8988T (cell line): ENCODE data around the gene PLEKHG1.

Source experiments
- DNase-seq: peaks from one replicate; pipeline ENCODE4 v3.0.0; 2011

The PLEKHG1 gene

DNA sequence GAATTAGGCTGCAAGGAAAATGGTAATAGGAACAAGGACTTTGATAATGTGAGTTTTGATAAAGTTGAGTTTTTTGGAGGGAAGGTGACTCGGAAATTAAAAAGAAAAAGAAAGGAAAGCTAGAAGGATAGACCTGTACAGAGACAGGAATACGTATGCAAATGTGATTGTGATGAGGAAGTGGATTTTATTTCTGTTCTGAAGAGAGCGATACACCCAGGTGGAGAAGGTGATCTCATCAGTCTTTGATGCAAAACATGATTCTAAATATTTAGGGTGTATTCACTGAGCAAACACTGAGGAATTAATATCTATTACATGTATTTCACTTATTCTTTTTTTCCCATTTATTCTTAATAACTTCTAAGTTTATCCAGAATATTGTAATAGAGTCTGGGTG lies 9.2 kb upstream of the PLEKHG1 start:
- no peak for DNase-seq

GRCh38 chr6:150592377-150592995 lies 7.2 kb upstream of the PLEKHG1 start:
- no peak for DNase-seq

- DNase-seq: no peak
Measured at GRCh38 chr6:150593119-150593518, 6.6 kb upstream of the PLEKHG1 start.

DNA sequence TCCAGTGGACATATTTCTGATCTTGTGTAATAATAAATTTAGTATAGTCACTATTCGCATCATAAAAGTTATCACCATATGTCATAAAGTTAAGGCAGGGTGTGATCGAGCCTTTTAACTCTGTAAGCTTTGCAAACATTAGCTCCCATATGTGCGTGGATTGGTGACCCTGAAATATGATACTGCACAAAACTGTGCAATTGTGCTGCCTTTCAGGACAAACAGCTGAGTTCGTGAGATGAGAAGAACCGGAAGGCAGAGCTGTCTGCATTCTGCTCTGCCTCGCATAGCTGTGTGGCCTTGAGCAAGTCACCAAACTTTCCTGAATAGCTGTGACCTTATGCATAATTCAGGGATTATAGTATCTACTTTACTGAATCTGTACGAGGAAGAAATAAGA lies 3.2 kb upstream of the PLEKHG1 start:
- DNase-seq: no peak

DNA sequence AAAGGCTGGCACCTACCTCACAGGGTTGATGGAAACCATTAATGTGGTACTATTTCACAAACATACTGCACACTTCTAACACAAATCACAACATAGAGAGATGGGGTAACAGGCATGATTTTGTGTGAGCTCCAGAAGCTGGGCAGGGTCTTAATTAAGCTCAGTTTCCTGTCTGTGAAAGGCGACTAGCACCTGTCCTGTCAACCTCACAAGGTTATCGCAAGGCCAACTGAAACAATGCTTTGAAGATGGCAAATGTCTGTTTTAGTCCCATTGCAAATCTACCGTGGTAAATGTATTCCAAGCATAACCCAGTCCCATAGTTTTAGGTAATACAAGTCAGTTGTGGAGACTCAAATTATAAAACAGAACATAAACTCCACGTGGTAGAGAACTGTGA lies 1.3 kb upstream of the PLEKHG1 start:
- DNase-seq: no peak

DNA sequence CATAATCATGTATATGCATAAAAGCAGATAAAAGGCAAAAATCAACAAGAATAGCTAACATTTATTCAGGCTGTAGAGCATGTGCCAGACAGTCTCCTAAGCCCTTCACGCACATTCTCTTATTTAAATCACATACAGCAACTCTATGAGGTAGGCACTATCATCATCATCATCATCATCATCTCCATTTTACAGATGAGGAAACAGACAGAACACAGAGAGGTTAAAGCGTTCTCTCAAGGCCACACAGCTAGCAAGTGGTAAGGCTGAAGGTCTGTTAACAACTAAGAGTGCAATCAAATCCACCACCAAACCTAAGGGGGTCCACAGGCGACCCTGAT lies 857 bp upstream of the PLEKHG1 start:
- no peak for DNase-seq

DNA sequence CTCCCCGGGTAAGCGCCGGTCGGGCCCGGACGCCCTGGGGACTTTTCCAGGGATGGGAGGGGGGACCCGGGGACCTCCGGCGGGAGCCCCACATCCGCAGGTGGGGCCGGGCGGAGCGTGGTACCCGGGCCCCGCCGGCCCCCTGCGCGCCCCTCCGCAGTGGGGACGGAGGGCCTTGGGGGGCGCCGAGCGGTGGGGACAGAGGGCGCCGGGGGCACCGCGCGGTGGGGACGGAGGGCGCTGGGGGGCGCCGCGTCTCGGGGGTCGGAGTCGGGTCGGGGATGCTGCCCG lies 270 bp downstream of the PLEKHG1 start:
- no peak for DNase-seq

- peak; percentile 94 for DNase-seq
Measured at GRCh38 chr6:150600301-150601017, 774 bp downstream of the PLEKHG1 start.

- no peak for DNase-seq
Measured at GRCh38 chr6:150601439-150601838, 1.8 kb downstream of the PLEKHG1 start.

- no peak for DNase-seq
Measured at GRCh38 chr6:150603176-150603575, 3.5 kb downstream of the PLEKHG1 start.

- no peak for DNase-seq
Measured at GRCh38 chr6:150604467-150604866, 4.8 kb downstream of the PLEKHG1 start.

DNA sequence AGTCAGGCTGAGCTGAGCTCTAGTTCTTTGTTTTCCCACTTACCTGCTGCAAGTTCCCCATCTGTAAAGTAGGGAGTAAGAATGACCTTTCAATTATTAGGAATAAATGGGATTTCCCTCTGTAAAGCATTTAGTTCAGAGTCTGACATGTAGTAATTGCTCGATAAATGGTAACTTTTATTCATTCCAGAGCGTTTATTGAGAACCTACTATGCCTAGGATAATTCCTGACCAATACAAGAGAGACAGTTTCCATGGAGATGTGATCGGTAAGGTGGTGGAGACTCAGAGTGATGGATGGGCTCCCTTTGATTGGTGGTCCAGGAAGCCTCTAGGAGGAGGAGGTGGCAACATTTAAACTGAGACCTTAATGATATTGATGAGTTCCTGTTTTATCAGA lies 5.6 kb downstream of the PLEKHG1 start:
- DNase-seq: no peak

DNA sequence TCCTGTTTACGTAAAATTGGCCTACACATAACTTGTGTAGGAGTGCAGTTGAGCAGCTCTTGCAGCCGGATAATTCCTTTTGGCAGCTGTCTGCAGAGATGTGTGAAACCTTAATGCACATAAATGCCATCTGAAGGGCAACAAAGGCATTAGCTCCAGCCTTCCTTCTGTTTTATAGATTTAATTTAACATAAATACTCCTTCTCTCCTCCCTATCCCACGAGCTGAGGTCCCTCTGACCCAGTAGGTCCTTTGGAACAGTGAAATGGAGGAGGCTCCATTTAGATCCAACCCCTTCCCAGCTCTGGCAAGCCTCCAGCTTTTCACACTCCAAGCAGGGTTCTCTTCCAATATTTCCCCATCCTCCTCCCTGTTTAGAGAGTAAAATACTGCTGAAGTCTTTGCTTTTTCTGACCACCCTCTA lies 6.5 kb downstream of the PLEKHG1 start:
- DNase-seq: no peak

GRCh38 chr6:150606647-150607328 lies 7.1 kb downstream of the PLEKHG1 start:
- DNase-seq: no peak

DNA sequence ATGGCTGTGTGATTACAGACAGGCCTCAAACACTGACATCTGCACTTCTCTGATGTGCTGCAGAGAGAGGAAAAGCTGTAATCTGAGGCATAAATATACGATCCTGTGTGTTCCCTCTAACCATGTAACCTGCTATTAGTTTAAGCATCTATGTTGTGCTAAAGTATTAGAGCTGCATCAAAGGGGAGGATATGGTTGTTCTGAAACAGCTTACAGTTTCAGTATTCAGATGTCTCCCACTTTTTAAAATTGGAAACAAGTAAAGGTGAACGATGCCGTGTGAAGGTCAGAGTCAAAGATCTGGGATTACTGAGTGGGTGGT lies 7.6 kb downstream of the PLEKHG1 start:
- no peak for DNase-seq

- DNase-seq: no peak
Measured at GRCh38 chr6:150610584-150610983, 10.9 kb downstream of the PLEKHG1 start.

DNA sequence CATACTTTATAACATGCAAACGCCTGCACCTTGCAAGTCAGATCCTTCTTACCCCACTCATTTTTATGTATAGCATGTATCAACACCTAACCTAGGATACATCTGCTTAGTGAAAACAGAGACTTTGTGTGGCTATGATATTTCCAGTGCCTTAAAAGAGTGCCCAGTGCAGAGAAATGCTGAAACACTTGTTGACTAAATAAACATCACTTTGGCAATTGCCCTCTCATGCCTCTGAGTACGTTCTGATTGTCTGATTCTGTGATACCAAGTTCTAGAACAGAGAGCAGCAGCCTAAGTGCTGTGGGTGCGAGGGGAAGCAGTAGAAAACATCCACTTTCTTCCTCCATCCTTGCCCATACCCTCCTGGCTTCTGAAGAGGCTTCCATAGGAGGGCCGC lies 13.6 kb downstream of the PLEKHG1 start:
- no peak for DNase-seq

DNA sequence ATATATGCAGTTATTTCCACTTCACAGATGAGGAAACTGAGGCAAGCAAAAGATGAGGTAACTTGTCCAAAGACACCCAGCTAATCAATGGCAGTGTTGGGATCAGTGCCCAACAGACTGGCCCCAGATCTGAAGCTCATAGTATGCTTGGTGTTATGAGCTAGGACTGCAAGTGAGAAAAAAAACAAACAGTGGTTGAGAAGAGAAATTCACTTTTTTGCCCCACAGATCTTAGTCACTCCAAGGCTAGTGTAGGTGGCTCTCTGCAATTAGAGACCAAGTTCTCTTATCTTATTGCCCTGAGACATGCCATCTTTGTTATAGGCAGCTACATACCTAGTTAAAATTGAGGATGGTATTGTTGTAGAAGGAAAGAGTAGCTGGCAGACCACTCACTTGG lies 16.3 kb downstream of the PLEKHG1 start:
- DNase-seq: no peak

DNA sequence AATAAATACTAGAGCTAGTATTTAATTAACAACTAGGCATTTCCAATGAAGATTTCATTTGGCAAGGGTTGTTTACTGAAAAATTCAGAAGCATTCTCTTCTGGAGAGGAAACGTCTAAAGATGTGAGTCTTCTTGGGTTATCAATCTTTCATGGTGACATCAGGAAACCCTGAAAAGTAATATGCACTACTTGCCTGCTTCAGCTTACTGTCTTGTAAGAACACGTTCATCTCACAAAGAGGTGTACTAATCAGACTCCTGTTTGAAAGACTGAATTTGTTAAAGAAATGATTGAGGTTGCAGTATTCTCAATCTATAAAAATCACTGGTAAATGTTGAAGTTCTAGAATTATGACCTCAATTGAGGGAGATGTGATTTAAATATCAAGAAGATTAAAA lies 16.9 kb downstream of the PLEKHG1 start:
- no peak for DNase-seq

- DNase-seq: no peak
Measured at GRCh38 chr6:150617062-150617461, 17.4 kb downstream of the PLEKHG1 start.

DNA sequence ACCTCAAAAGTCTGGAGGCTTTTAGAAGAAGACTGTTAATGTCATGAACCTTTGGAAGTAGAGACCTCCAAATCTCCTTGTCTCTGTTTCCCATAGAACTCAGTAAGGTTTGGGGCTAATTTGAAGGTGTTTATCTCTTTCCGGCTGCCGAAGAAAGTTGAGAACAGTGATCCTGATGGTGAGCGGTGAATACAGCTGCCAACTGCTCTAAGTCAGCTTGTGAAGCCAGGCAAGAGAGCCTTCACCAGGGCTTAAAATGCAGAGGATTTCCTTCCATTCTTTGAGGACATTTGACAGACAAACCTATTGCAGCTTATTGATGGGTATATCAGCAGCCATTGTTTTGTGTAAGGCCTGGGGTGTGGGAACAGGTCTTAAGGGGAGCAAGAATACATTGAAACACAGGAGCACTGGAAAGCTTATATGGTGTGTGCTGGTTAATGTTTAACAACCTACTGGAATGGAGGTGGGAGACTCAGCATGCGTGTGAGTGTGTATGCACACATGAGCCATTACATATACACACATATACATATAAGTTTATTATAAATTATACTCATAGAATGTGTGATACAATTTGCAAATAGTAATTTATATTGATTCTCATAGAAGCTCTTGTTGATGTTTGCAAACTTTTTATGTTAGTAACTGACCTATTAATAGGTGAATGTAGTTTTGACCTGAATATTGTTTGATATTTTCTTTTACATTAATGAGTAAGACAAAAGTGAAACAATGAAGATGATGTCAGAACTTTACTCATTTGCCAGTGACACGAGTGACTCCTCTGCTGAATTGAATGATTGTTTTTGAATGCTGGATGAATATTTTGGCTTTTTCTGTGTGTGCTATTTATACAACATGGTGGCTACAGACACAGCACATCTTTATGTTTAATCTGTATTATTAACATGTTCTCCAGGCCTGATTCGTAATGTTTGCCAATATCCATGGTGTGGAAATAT lies 18.1 kb downstream of the PLEKHG1 start:
- no peak for DNase-seq

DNA sequence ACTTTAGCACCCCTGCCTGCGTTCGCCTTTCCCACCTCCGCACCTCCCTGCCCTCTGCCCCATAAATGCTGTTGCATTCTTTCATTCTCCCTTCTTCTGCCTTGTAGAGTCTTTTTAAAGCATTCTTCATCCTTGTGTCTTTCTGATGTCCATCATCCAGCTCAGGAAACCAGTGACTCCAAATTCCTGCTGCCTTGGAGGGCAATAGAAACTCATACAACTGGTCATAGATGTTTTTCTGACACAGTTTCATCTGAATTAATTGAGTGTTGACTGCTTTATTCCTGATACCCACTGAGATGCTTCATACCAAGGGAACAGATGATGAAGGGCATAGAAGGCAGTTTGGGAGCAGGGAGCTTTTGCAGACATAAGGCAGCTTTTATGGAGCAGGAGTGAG lies 19.6 kb downstream of the PLEKHG1 start:
- no peak for DNase-seq

DNA sequence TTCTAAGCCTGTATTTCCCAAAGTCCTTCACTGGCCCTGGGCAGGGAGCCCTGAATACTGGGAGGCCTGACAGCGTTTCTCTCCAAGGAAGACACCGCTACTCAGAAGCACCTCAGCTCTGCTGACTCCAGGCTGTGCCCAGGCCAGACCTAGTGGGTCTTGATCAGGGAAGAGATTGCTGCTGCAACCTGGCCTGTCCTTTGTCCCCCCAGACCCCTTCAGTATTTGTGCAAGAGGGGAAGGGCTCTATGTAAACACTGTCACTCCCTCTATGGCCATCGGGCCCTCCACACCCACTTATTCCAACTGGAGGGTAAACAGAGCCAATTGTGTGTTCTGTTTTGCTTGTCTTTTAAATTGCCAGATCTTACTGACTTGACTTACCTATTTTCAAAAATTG lies 20.6 kb downstream of the PLEKHG1 start:
- DNase-seq: no peak

- DNase-seq: no peak
Measured at GRCh38 chr6:150620763-150621162, 21.1 kb downstream of the PLEKHG1 start.
